Transverse colon (tissue), 4 donors: ENCODE results near the gene IRF2BP1. TPM values are rescaled to one million over a fixed set of nuclear protein-coding genes. Genes with fewer than 3 reads are reported as not detected.
A peak's percentile ranks its signal among the peaks of the same experiment; 100 is the strongest.

Experiments
- DNase-seq: peaks from one replicate; pipeline ENCODE4 v3.0.0-alpha.2; 2019
- H3K27ac ChIP-seq, 4 donors: fragments of 200-600 bp; sonication (generic); 2 replicates each; pipeline ENCODE4 v1.5.1; 2016 to 2018; ENCODE audit warnings: inconsistent platforms in 4 of 4
- H3K27me3 ChIP-seq: fragments of 200-600 bp; sonication (generic); 2 replicates; pipeline ENCODE4 v1.5.1; 2017; ENCODE audit warnings: inconsistent platforms
- H3K36me3 ChIP-seq, 4 donors: fragments of 200-600 bp; sonication (generic); 2 replicates each; pipeline ENCODE4 v1.5.1; 2017 to 2019; ENCODE audit warnings: inconsistent platforms in 4 of 4
- H3K4me1 ChIP-seq, 4 donors: fragments of 200-600 bp; sonication (generic); 2 replicates each; pipeline ENCODE4 v1.5.1; 2017 to 2020; ENCODE audit warnings: inconsistent platforms in 4 of 4
- H3K4me3 ChIP-seq, 4 donors: fragments of 200-600 bp; sonication (generic); 1 replicate in 1 of 4; 2 replicates in 3 of 4; pipeline versions ENCODE4 v1.5.1 to v1.6.1; 2017 to 2019; ENCODE audit warnings: inconsistent platforms in 4 of 4
- H3K9me3 ChIP-seq, 2 donors: fragments of 200-600 bp; sonication (generic); 2 replicates each; pipeline ENCODE4 v1.5.1; 2017 to 2019; ENCODE audit warnings: inconsistent platforms in 2 of 2
- CTCF ChIP-seq, 5 experiments: fragments of 200-600 bp in 3 of 5; fragments of 450-650 bp in 2 of 5; sonication (generic) in 3 of 5; IDR thresholded peaks; 1 replicate in 2 of 5; 2 replicates in 3 of 5; pipeline ENCODE4 v1.5.1; 2016 to 2017; ENCODE audit warnings: antibody characterized with exemption in 5 of 5, inconsistent platforms in 3 of 5, mild to moderate bottlenecking in 2 of 5, moderate library complexity in 1 of 5
- EP300 ChIP-seq: sonication (generic); formaldehyde crosslinking; IDR thresholded peaks from one replicate; pipeline ENCODE4 v1.6.1; 2017; ENCODE audit warnings: antibody characterized with exemption, low read depth
- POLR2A ChIP-seq: fragments of 450-650 bp; IDR thresholded peaks from one replicate; pipeline ENCODE4 v1.6.1; 2016; ENCODE audit warnings: antibody characterized with exemption, mild to moderate bottlenecking, moderate library complexity
- POLR2AphosphoS5 ChIP-seq, 3 donors: sonication (generic); formaldehyde crosslinking; IDR thresholded peaks; one replicate each; pipeline ENCODE4 v1.6.1; 2016; ENCODE audit warnings: antibody characterized with exemption in 3 of 3
- WGBS, 2 donors: methylation state at CpG; one replicate each; pipeline ENCODE4 v1.1.5; 2018; ENCODE audit warnings: low coverage in 1 of 2; 5-methylcytosine and 5-hydroxymethylcytosine counted together
- in situ Hi-C, 4 donors: fragments of 200-750 bp; cut with MboI; loops; one replicate each; pipeline versions ENCODE4 v1.15.0 to v1.15.1; 2017; ENCODE audit warnings: low sequenced_read_pairs in 3 of 4, low pct_ligation_motif_present in 1 of 4, low pct_unique_long_range_greater_than_20kb in 1 of 4
- intact Hi-C: fragments of 100-400 bp; cut with DNase I; formaldehyde crosslinking; loops from one replicate; pipeline ENCODE4 v1.15.1; 2023; ENCODE audit warnings: low total_unique reads
- total RNA-seq, 4 donors: library from RNA; depleted of rRNA; stranded (reverse); fragments of >200 nt; gene quantifications; one replicate each; pipeline ENCODE4 v1.1.0, GENCODE V29; 2016

The IRF2BP1 gene
- total RNA-seq, 4 donors from 2014 or later: 24.9 to 34.1 (median 29.5) TPM

- peak; percentile 48 for DNase-seq
- WGBS, 2 donors: 19% methylated on average over 63 of the region's 69 CpGs; no CpG with 5 or more reads in 1 of the 2 donors
- no peak for TF ChIP-seq POLR2A
- no peak for TF ChIP-seq CTCF (IDR thresholded peaks at IDR 0.05)
- no peak for TF ChIP-seq EP300
- TF ChIP-seq POLR2AphosphoS5 (IDR thresholded peaks at IDR 0.05): no peak
- in situ Hi-C loops (no loop called here), intact Hi-C loops (no loop called here)
- H3K4me3 ChIP-seq: peak overlapping the region; percentile 56 to 94 (median 79)
- H3K27me3 ChIP-seq: no peaks in the 10 kb centered on the region
- peak overlapping the region; percentile 75 to 92 (median 86) for H3K27ac ChIP-seq
- H3K36me3 ChIP-seq: peaks cover 0 to 9% (median 0%) of the 10 kb centered on the region in 4 donors
- H3K4me1 ChIP-seq: peaks cover 13 to 29% (median 22%) of the 10 kb centered on the region in 4 donors
- H3K9me3 ChIP-seq: no peaks in the 10 kb centered on the region
Observed at GRCh38 chr19:45901432-45901911, 15.5 kb upstream of the IRF2BP1 start.

- WGBS, 2 donors: 73 to 85% methylated on average over 2 to 22 of the region's 22 CpGs
- intact Hi-C loops: no loop called here
- no peak for DNase-seq
Observed at GRCh38 chr19:45900738-45901431, 14.9 kb upstream of the IRF2BP1 start.

GRCh38 chr19:45899919-45900589, 14.1 kb upstream of the IRF2BP1 start:
- TF ChIP-seq POLR2AphosphoS5 (IDR thresholded peaks at IDR 0.05) (no peak), POLR2A (no peak), CTCF (IDR thresholded peaks at IDR 0.05) (no peak), EP300 (no peak)
- no peaks in the 10 kb centered on the region for H3K27me3 ChIP-seq
- no peaks in the 10 kb centered on the region for H3K9me3 ChIP-seq
- intact Hi-C loops: no loop called here
- DNase-seq: no peak
- H3K27ac ChIP-seq: no peak overlapping the region
- 84 to 93% methylated on average over 3 to 4 of the region's 4 CpGs for WGBS, 2 donors
- in situ Hi-C loops: no loop called here
- no peak overlapping the region for H3K4me3 ChIP-seq
- peaks cover 0 to 9% (median 0%) of the 10 kb centered on the region in 4 donors for H3K36me3 ChIP-seq
- H3K4me1 ChIP-seq: peaks cover 13 to 29% (median 22%) of the 10 kb centered on the region in 4 donors

More at GRCh38 chr19:45900738-45901431, 14.9 kb upstream of the IRF2BP1 start:
- TF ChIP-seq POLR2AphosphoS5 (IDR thresholded peaks at IDR 0.05): no peak
- TF ChIP-seq CTCF (IDR thresholded peaks at IDR 0.05): no peak
- TF ChIP-seq EP300: no peak
- TF ChIP-seq POLR2A: no peak
- peak overlapping the region in 1 of 4 donors; percentile 83 for H3K27ac ChIP-seq
- H3K4me1 ChIP-seq: peaks cover 13 to 29% (median 22%) of the 10 kb centered on the region in 4 donors
- H3K9me3 ChIP-seq: no peaks in the 10 kb centered on the region
- peak overlapping the region; percentile 56 to 94 (median 79) for H3K4me3 ChIP-seq
- in situ Hi-C loops: no loop called here
- H3K27me3 ChIP-seq: no peaks in the 10 kb centered on the region
- H3K36me3 ChIP-seq: peaks cover 0 to 9% (median 0%) of the 10 kb centered on the region in 4 donors

- in situ Hi-C loops: no loop called here
- no peak for DNase-seq
- H3K36me3 ChIP-seq: peaks cover 0 to 9% (median 0%) of the 10 kb centered on the region in 4 donors
- H3K4me3 ChIP-seq: no peak overlapping the region
- 89 to 93% methylated on average over 3 to 7 of the region's 7 CpGs for WGBS, 2 donors
- TF ChIP-seq POLR2AphosphoS5 (IDR thresholded peaks at IDR 0.05) (no peak), EP300 (no peak), POLR2A (no peak), CTCF (IDR thresholded peaks at IDR 0.05) (no peak)
- intact Hi-C loops: no loop called here
- no peaks in the 10 kb centered on the region for H3K9me3 ChIP-seq
- H3K27ac ChIP-seq: no peak overlapping the region
- H3K4me1 ChIP-seq: peaks cover 13 to 29% (median 22%) of the 10 kb centered on the region in 4 donors
- no peaks in the 10 kb centered on the region for H3K27me3 ChIP-seq
Observed at GRCh38 chr19:45899253-45899652, 13.3 kb upstream of the IRF2BP1 start.
